ENCODE data around the gene LRRC18.

Gene LRRC18

GRCh38 chr10:48939790-48940325, at the start of gene LRRC18:
TSS of gene LRRC18 (minus strand) at chr10:48939840. CDS start at chr10:48914155, 25,685 bp downstream.
- no peak for DNase-seq (ENCODE audit: low read depth)

GRCh38 chr10:48985621-48986158, 46.0 kb upstream of the LRRC18 start:
- no peak for DNase-seq (ENCODE audit: low read depth)

- DNase-seq (ENCODE audit: low read depth) = no peak
These were observed 44.2 kb upstream of the LRRC18 start for GRCh38 chr10:48983648-48984351.

- no peak for DNase-seq (ENCODE audit: low read depth)
These were observed 42.9 kb upstream of the LRRC18 start for GRCh38 chr10:48982584-48982983.

- no peak for DNase-seq (ENCODE audit: low read depth)
These were observed 41.8 kb upstream of the LRRC18 start for GRCh38 chr10:48981310-48981907.

- DNase-seq (ENCODE audit: low read depth) = no peak
These were observed 38.7 kb upstream of the LRRC18 start for GRCh38 chr10:48978318-48978717.

- no peak for DNase-seq (ENCODE audit: low read depth)
These were observed 36.6 kb upstream of the LRRC18 start for GRCh38 chr10:48976196-48976595.

- no peak for DNase-seq (ENCODE audit: low read depth)
These were observed 35.0 kb upstream of the LRRC18 start for GRCh38 chr10:48974510-48975156.

GRCh38 chr10:48973065-48973464, 33.4 kb upstream of the LRRC18 start:
- no peak for DNase-seq (ENCODE audit: low read depth)

- no peak for DNase-seq (ENCODE audit: low read depth)
These were observed 31.0 kb upstream of the LRRC18 start for GRCh38 chr10:48970654-48971053.

- no peak for DNase-seq (ENCODE audit: low read depth)
These were observed 30.4 kb upstream of the LRRC18 start for GRCh38 chr10:48970046-48970445.

- no peak for DNase-seq (ENCODE audit: low read depth)
These were observed 28.4 kb upstream of the LRRC18 start for GRCh38 chr10:48968036-48968435.

- no peak for DNase-seq (ENCODE audit: low read depth)
These were observed 25.8 kb upstream of the LRRC18 start for GRCh38 chr10:48965460-48965859.

GRCh38 chr10:48964038-48964437, 24.4 kb upstream of the LRRC18 start:
- DNase-seq (ENCODE audit: low read depth) = no peak

GRCh38 chr10:48958598-48959190, 19.1 kb upstream of the LRRC18 start:
- no peak for DNase-seq (ENCODE audit: low read depth)

GRCh38 chr10:48957361-48958151, 17.9 kb upstream of the LRRC18 start:
- DNase-seq (ENCODE audit: low read depth) = no peak

GRCh38 chr10:48951707-48952106, 12.1 kb upstream of the LRRC18 start:
- no peak for DNase-seq (ENCODE audit: low read depth)

GRCh38 chr10:48948470-48949037, 8.9 kb upstream of the LRRC18 start:
- DNase-seq (ENCODE audit: low read depth) = no peak

- no peak for DNase-seq (ENCODE audit: low read depth)
These were observed 8.2 kb upstream of the LRRC18 start for GRCh38 chr10:48947690-48948469.

GRCh38 chr10:48946891-48947500, 7.4 kb upstream of the LRRC18 start:
- no peak for DNase-seq (ENCODE audit: low read depth)

All from stimulated activated CD4-positive, alpha-beta T cell treated with anti-CD3 and anti-CD28 coated beads, Interleukin-2, amount 100 ng/mL, for 4 hours (primary cell).